Fibroblast of pulmonary artery (primary cell): Measurements from ENCODE around the gene PGD.
A peak's percentile ranks its signal among the peaks of the same experiment; 100 is the strongest.

Source experiments
- DNase-seq: peaks from one replicate; pipeline ENCODE4 v3.0.0-alpha.2; 2010; ENCODE audit warnings: low read depth
- H3K4me3 ChIP-seq: replicated peaks from 2 replicates; pipeline ENCODE4 v1.5.1; 2011; ENCODE audit warnings: low read depth, mild to moderate bottlenecking, control low read depth, low read length, moderate library complexity
- CTCF ChIP-seq: IDR thresholded peaks from 2 replicates; pipeline ENCODE4 v1.5.1; 2011; ENCODE audit warnings: mild to moderate bottlenecking, control low read depth, low read length, inconsistent platforms; ENCODE audit errors: missing control alignments

PGD gene

DNA sequence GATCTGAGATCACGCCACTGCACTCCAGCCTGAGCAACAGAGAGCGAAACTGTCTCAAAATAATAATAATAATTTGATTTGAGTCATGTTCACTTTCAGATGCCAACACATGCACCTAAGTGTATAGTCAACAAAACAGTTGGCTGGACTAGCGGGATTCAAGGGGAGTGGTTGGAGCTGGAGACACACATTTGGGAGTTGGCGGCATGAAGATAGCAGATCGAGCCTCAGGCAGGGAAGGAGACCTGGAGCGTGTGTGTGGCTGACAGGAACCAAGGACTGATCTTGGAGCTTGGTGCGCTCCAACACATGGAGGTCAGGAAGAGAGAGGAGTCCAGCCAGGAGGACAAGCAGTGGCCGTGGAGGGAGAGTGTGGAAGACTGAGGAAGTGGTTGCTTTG, 14.6 kb upstream of the PGD start:
- no peak overlapping the region for H3K4me3 ChIP-seq
- no peak for TF ChIP-seq CTCF
- no peak for DNase-seq

DNA sequence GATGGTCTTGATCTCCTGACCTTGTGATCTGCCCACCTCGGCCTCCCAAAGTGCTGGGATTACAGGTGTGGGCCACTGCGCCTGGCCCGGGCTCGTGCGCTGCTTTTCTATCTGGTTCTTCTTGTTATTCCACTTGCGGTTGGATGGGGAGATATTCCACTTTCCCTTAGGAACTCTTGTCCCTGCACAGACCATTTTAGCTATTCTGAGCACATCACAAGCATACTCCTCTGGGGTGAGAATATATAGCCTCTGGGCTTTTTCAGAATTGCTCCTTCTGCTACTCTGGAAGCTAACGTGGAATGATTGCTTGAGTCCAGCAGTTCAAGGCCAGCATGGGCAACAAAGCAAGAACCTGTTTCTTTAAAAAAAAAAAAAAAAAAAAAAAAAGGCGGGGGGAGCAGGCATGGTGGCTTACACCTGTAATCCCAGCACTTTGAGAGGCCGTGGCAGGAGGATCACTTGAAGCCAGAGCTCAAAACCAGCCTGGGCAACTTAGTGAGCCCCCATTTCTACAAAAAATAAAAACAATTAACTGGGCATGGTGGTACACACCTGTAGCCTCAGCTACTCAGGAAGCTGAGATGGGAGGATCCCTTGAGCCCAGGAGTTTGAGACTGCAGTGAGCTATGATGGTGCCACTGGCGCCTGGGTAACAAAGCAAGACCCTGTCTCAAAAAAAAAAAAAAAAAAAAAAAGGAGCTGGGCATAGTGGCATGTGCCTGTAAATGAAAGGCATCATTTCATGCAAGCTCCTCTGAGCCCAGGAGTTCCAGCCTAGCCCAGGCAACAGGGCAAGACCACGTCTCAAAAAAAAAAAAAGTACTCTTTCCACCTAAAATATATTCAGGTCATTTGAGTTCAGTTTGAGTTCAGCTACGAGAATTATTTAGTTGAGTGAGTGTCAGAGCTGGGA, 11.8 kb upstream of the PGD start:
- TF ChIP-seq CTCF, result no peak
- DNase-seq, result no peak
- no peak overlapping the region for H3K4me3 ChIP-seq

- peak; percentile 83 for DNase-seq
- no peak overlapping the region for H3K4me3 ChIP-seq
- peak; percentile 14 for TF ChIP-seq CTCF
Observed at GRCh38 chr1:10387677-10388386, 11.0 kb upstream of the PGD start.

GRCh38 chr1:10388387-10388715, 10.5 kb upstream of the PGD start:
- no peak for DNase-seq
- no peak overlapping the region for H3K4me3 ChIP-seq
- TF ChIP-seq CTCF, result no peak

GRCh38 chr1:10389271-10389973, 9.4 kb upstream of the PGD start:
- no peak overlapping the region for H3K4me3 ChIP-seq
- no peak for DNase-seq
- TF ChIP-seq CTCF, result no peak

DNA sequence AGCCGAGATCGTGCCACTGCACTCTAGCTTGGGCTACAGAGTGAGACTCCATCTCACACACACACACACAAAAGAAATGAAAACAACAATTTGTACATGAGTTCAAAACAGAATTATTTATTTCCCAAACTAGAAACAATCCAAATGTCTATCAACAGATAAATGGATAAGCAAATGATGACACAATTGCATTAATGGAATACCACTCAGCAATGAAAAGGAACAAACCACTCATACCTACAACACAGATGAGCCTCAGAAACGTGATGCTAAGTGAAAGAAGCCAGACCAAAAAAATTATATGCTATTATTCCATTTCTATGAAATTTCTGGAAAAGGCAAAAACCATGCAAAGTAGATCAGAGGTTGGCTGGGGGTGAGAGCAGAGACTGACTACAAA, 2.0 kb upstream of the PGD start:
- H3K4me3 ChIP-seq, result no peak overlapping the region
- no peak for DNase-seq
- TF ChIP-seq CTCF, result no peak
